Caco-2 (cell line): ENCODE measurements around the gene FARS2. TPM values are rescaled to one million over a fixed set of nuclear protein-coding genes. Genes with fewer than 3 reads are reported as not detected.

ENCODE experiments used
- BruUV-seq: library from RNA; stranded (reverse); fragments of 400-500 nt; replicated peaks from 2 replicates; lab custom pipeline; 2021; lab: Mats Ljungman, UMichigan
- CTCF ChIA-PET: fragments of 300-600 bp; sonication (Branson Sonifier 250); formaldehyde crosslinking; loops from one replicate; lab custom pipeline; 2022; ENCODE audit warnings: antibody characterized with exemption; lab: Charles Lee
- POLR2A ChIA-PET: fragments of 300-600 bp; sonication (Branson Sonifier 250); formaldehyde crosslinking; loops from one replicate; lab custom pipeline; 2022; ENCODE audit warnings: antibody characterized with exemption; lab: Charles Lee
- DNase-seq, 2 experiments: peaks; one replicate each; pipeline versions ENCODE4 v3.0.0 to v3.0.0-alpha.2; 2020 to 2022
- H3K27me3 ChIP-seq: replicated peaks from 2 replicates; pipeline ENCODE4 v1.6.0; 2011; ENCODE audit warnings: low read length; ENCODE audit not compliant: control insufficient read depth, insufficient read depth
- H3K36me3 ChIP-seq: 2 replicates; pipeline ENCODE4 v1.5.1; 2011; ENCODE audit warnings: low read length; ENCODE audit not compliant: control insufficient read depth, insufficient read depth
- H3K4me1 ChIP-seq: fragments of 250-450 bp; sonication (Bioruptor Pico); 2 replicates; pipeline ENCODE4 v1.5.1; 2020; ENCODE audit warnings: mild to moderate bottlenecking
- H3K4me3 ChIP-seq: 2 replicates; pipeline ENCODE4 v1.5.1; 2011; ENCODE audit warnings: low read depth, mild to moderate bottlenecking, control low read depth, low read length
- H3K9me3 ChIP-seq: fragments of 250-450 bp; sonication (Bioruptor Pico); 2 replicates; pipeline ENCODE4 v1.5.1; 2020; ENCODE audit warnings: mild to moderate bottlenecking, moderate library complexity
- H3K27ac Mint-ChIP-seq: one replicate; pipeline ENCODE4 v1.8.0; 2022; ENCODE audit warnings: mixed read lengths; ENCODE audit not compliant: unreplicated experiment
- H3K27me3 Mint-ChIP-seq: one replicate; pipeline ENCODE4 v1.8.0; 2022; ENCODE audit warnings: mixed read lengths; ENCODE audit not compliant: insufficient read depth, unreplicated experiment
- H3K36me3 Mint-ChIP-seq: one replicate; pipeline ENCODE4 v1.8.0; 2022; ENCODE audit warnings: mild to moderate bottlenecking, mixed read lengths; ENCODE audit not compliant: insufficient read depth, unreplicated experiment
- H3K4me1 Mint-ChIP-seq: one replicate; pipeline ENCODE4 v1.8.0; 2022; ENCODE audit warnings: low read depth, mixed read lengths; ENCODE audit not compliant: unreplicated experiment
- H3K4me3 Mint-ChIP-seq: one replicate; pipeline ENCODE4 v1.8.0; 2022; ENCODE audit warnings: mild to moderate bottlenecking, moderate library complexity, mixed read lengths; ENCODE audit not compliant: unreplicated experiment
- H3K9me3 Mint-ChIP-seq: one replicate; pipeline ENCODE4 v1.8.0; 2022; ENCODE audit warnings: mixed read lengths; ENCODE audit not compliant: unreplicated experiment
- CTCF ChIP-seq, 2 experiments: fragments of 200-600 bp in 1 of 2; IDR thresholded peaks; 1 replicate in 1 of 2; 2 replicates in 1 of 2; pipeline versions ENCODE4 v1.5.1 to v1.8.0; 2011 to 2022; ENCODE audit warnings: antibody characterized with exemption in 1 of 2, control low read depth in 1 of 2, inconsistent platforms in 1 of 2, low read depth in 1 of 2, low read length in 1 of 2, mild to moderate bottlenecking in 1 of 2, moderate library complexity in 1 of 2; ENCODE audit not compliant: insufficient read depth in 1 of 2, severe bottlenecking in 1 of 2, unreplicated experiment in 1 of 2
- intact Hi-C: fragments of 100-400 bp; cut with micrococcal nuclease; formaldehyde crosslinking; loops from one replicate; pipeline ENCODE4 v1.10.0; 2022; ENCODE audit not compliant: unreplicated experiment
- total RNA-seq: library from RNA; stranded (reverse); gene quantifications from 2 replicates; pipeline ENCODE4 v1.2.3, GENCODE V29; 2022

FARS2 gene
- total RNA-seq, 1 experiment from 2014 or later, result 15.4 TPM

- Histone ChIP-seq H3K4me1 (no peaks in the 10 kb centered on the region), H3K4me3 (no peak overlapping the region), H3K27me3 (no peaks in the 10 kb centered on the region), H3K9me3 (no peaks in the 10 kb centered on the region), H3K36me3 (no peaks in the 10 kb centered on the region; the same call in 1 of the 2 replicates)
- H3K27me3 Mint-ChIP-seq, result no peaks in the 10 kb centered on the region
- peaks cover 8% of the 10 kb centered on the region for H3K36me3 Mint-ChIP-seq
- no peaks in the 10 kb centered on the region for H3K9me3 Mint-ChIP-seq
- H3K4me1 Mint-ChIP-seq, result no peaks in the 10 kb centered on the region
- DNase-seq, result no peak
- CTCF ChIA-PET, result no interaction called here
- H3K4me3 Mint-ChIP-seq, result no peak overlapping the region
- no peak for TF ChIP-seq CTCF (IDR thresholded peaks at IDR 0.05; ENCODE audit: insufficient read depth in 1 of 2, low read depth in 1 of 2, low read length in 1 of 2, severe bottlenecking in 1 of 2, unreplicated experiment in 1 of 2)
- H3K27ac Mint-ChIP-seq, result no peak overlapping the region
- intact Hi-C loops, result no loop called here
- POLR2A ChIA-PET, result no interaction called here
- BruUV-seq, result no TSS peak
Observed at GRCh38 chr6:5231289-5231688, 30.0 kb upstream of the FARS2 start.

GRCh38 chr6:5234874-5235273, 26.4 kb upstream of the FARS2 start:
- Histone ChIP-seq H3K36me3 (no peaks in the 10 kb centered on the region; the same call in 1 of the 2 replicates), H3K4me3 (no peak overlapping the region), H3K4me1 (no peaks in the 10 kb centered on the region), H3K27me3 (no peaks in the 10 kb centered on the region), H3K9me3 (no peaks in the 10 kb centered on the region)
- no peak for TF ChIP-seq CTCF (IDR thresholded peaks at IDR 0.05; ENCODE audit: insufficient read depth in 1 of 2, low read depth in 1 of 2, low read length in 1 of 2, severe bottlenecking in 1 of 2, unreplicated experiment in 1 of 2)
- no TSS peak for BruUV-seq
- Mint-ChIP-seq H3K9me3 (no peaks in the 10 kb centered on the region), H3K4me3 (no peak overlapping the region), H3K27ac (no peak overlapping the region), H3K36me3 (peaks cover 13% of the 10 kb centered on the region), H3K27me3 (no peaks in the 10 kb centered on the region), H3K4me1 (no peaks in the 10 kb centered on the region)
- DNase-seq, result no peak
- intact Hi-C loops, result no loop called here
- ChIA-PET CTCF (no interaction called here), POLR2A (no interaction called here)

- H3K4me1 Mint-ChIP-seq, result no peaks in the 10 kb centered on the region
- H3K27ac Mint-ChIP-seq, result no peak overlapping the region
- no TSS peak for BruUV-seq
- no peak overlapping the region for H3K4me3 ChIP-seq
- no peak for DNase-seq
- no peaks in the 10 kb centered on the region for H3K4me1 ChIP-seq
- H3K27me3 Mint-ChIP-seq, result no peaks in the 10 kb centered on the region
- no peaks in the 10 kb centered on the region for H3K27me3 ChIP-seq
- no peak for TF ChIP-seq CTCF (IDR thresholded peaks at IDR 0.05; ENCODE audit: insufficient read depth in 1 of 2, low read depth in 1 of 2, low read length in 1 of 2, severe bottlenecking in 1 of 2, unreplicated experiment in 1 of 2)
- H3K36me3 ChIP-seq, result no peaks in the 10 kb centered on the region; the same call in 1 of the 2 replicates
- ChIA-PET POLR2A (no interaction called here), CTCF (no interaction called here)
- H3K9me3 ChIP-seq, result no peaks in the 10 kb centered on the region
- no peak overlapping the region for H3K4me3 Mint-ChIP-seq
- intact Hi-C loops, result no loop called here
- no peaks in the 10 kb centered on the region for H3K9me3 Mint-ChIP-seq
- peaks cover 13% of the 10 kb centered on the region for H3K36me3 Mint-ChIP-seq
Observed at GRCh38 chr6:5235830-5236229, 25.5 kb upstream of the FARS2 start.
